Measurements from ENCODE around the gene CCDC187.

Gene CCDC187

GRCh38 chr9:136204838-136205706 is 98.8 kb downstream of the CCDC187 start, which contains the start of gene LHX3:
Gene LHX3, minus strand, starts transcription at chr9:136205128. Its CDS starts 116 bp downstream, at chr9:136205012.
- no peak for DNase-seq (ENCODE audit: low read depth)

GRCh38 chr9:136204145-136204805 is 99.6 kb downstream of the CCDC187 start:
- DNase-seq (ENCODE audit: low read depth), result no peak

- DNase-seq (ENCODE audit: low read depth), result no peak
Observed at GRCh38 chr9:136203408-136204144, 100.3 kb downstream of the CCDC187 start.

GRCh38 chr9:136202454-136203407 is 101.2 kb downstream of the CCDC187 start:
- no peak for DNase-seq (ENCODE audit: low read depth)

- DNase-seq (ENCODE audit: low read depth), result no peak
Observed at GRCh38 chr9:136201609-136202453, 102.1 kb downstream of the CCDC187 start.

- DNase-seq (ENCODE audit: low read depth), result no peak
Observed at GRCh38 chr9:136201174-136201573, 102.7 kb downstream of the CCDC187 start.

GRCh38 chr9:136200424-136200823 is 103.5 kb downstream of the CCDC187 start:
- no peak for DNase-seq (ENCODE audit: low read depth)

Measured in fibroblast of gingiva (primary cell).